Sigmoid colon (tissue), 7 donors: ENCODE measurements around the gene FAAP24. TPM values are rescaled to one million over a fixed set of nuclear protein-coding genes. Genes with fewer than 3 reads are reported as not detected.
"Not testable (repeated sequence)": the region's sequence is repeated elsewhere in the genome, so short reads cannot be mapped to it uniquely, and the experiment has no call there.

Experiments used
- DNase-seq: peaks from one replicate; pipeline ENCODE4 v3.0.0-alpha.2; 2019
- H3K27ac ChIP-seq, 4 donors: fragments of 200-600 bp; sonication (generic); one replicate each; pipeline ENCODE4 v1.5.1; 2016 to 2019; ENCODE audit warnings: mild to moderate bottlenecking in 1 of 4
- H3K27me3 ChIP-seq, 3 donors: fragments of 200-600 bp; sonication (generic); one replicate each; pipeline ENCODE4 v1.5.1; 2019; ENCODE audit warnings: mild to moderate bottlenecking in 1 of 3
- H3K36me3 ChIP-seq, 4 donors: fragments of 200-600 bp; sonication (generic); one replicate each; pipeline ENCODE4 v1.5.1; 2016 to 2019
- H3K4me1 ChIP-seq, 4 donors: fragments of 200-600 bp; sonication (generic); one replicate each; pipeline ENCODE4 v1.5.1; 2017 to 2019
- H3K4me3 ChIP-seq, 4 donors: fragments of 200-600 bp; sonication (generic); one replicate each; pipeline ENCODE4 v1.5.1; 2017 to 2019; ENCODE audit warnings: mild to moderate bottlenecking in 2 of 4, moderate library complexity in 1 of 4
- H3K9me3 ChIP-seq, 4 donors: fragments of 200-600 bp in 3 of 4; sonication (generic) in 3 of 4; one replicate each; pipeline versions ENCODE4 v1.5.1 to v1.6.1; 2013 to 2019
- EP300 ChIP-seq, 4 donors: sonication (generic); formaldehyde crosslinking; IDR thresholded peaks; one replicate each; pipeline ENCODE4 v1.6.1; 2017; ENCODE audit warnings: antibody characterized with exemption in 4 of 4
- POLR2A ChIP-seq, 2 donors: fragments of 450-650 bp; IDR thresholded peaks; one replicate each; pipeline ENCODE4 v1.6.1; 2016; ENCODE audit warnings: antibody characterized with exemption in 2 of 2, mild to moderate bottlenecking in 2 of 2, moderate library complexity in 2 of 2
- POLR2AphosphoS5 ChIP-seq, 4 donors: sonication (generic); formaldehyde crosslinking; IDR thresholded peaks; one replicate each; pipeline ENCODE4 v1.6.1; 2017; ENCODE audit warnings: antibody characterized with exemption in 4 of 4
- WGBS, 2 donors: extraction: QIAGEN DNeasy Blood & Tissue Kit; methylation state at CpG; one replicate each; pipeline ENCODE4 v1.1.7; 2013; 5-methylcytosine and 5-hydroxymethylcytosine counted together
- intact Hi-C: fragments of 100-400 bp; cut with DNase I; formaldehyde crosslinking; loops from one replicate; pipeline ENCODE4 v1.15.1; 2023
- polyA plus RNA-seq, 3 donors: library from polyadenylated mRNA; stranded (reverse); fragments of 200-250 nt; gene quantifications; one replicate each; pipeline ENCODE4 v1.2.3, GENCODE V29; 2013
- total RNA-seq, 4 donors: library from RNA; depleted of rRNA; stranded (reverse); fragments of >200 nt; gene quantifications; one replicate each; pipeline ENCODE4 v1.1.0, GENCODE V29; 2016
- TF ChIP-seq, protein P1 (sequence below), 4 experiments: fragments of 450-650 bp in 3 of 4; fragments of 200-600 bp in 1 of 4; IDR thresholded peaks; one replicate each; pipeline ENCODE4 v1.5.1; 2016 to 2019; ENCODE audit warnings: antibody characterized with exemption in 4 of 4, mild to moderate bottlenecking in 3 of 4, moderate library complexity in 2 of 4
- donor health status: healthy with polysubstance abuse.
- donor health status: Bipolar disorder and iron deficiency.
- donor health status: healthy.

FAAP24 gene
- total and polyA plus RNA-seq, 7 donors: 0.14 to 4.2 (median 2.2) TPM

DNA sequence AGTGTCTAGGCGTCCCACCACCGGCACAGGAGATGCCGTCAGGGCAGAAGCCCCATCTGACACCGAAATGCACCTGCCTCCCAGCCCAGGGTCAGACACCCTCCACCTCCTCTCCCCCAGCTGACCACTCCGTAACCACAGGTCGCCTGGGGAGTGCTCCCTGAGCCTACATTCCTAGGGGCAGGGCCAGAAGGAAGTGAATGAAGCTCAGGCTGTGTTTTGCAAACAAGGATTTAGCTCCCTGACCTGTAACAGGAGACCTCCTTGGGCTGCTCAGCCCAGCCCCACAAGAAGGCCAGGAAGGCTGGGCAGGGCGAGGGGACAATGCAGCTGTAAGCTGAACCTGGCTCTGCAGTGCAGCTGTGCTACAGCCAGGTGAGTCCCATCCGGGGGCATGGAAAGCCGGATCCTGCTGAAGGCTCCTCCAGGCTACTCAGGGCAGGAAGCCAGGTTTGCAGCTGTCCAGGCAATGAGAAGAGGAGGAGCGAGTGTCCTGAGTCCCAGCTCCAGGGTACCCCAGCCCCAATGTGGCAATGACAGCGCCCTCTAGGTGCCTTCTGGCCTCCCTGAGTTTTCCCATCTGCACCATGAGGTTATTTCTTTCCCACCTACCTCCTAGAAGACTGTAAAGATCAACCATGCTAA, 50.6 kb downstream of the FAAP24 start:
- WGBS, 2 donors: 59 to 82% methylated on average over 11 of the region's 11 CpGs
- Histone ChIP-seq H3K36me3 (no peaks in the 10 kb centered on the region), H3K27me3 (no peaks in the 10 kb centered on the region), H3K9me3 (no peaks in the 10 kb centered on the region), H3K4me1 (no peaks in the 10 kb centered on the region), H3K27ac (no peak overlapping the region), H3K4me3 (no peak overlapping the region)
- intact Hi-C loops: no loop called here
- DNase-seq: no peak
- TF ChIP-seq EP300 (IDR thresholded peaks at IDR 0.05): no peak
- TF ChIP-seq POLR2A (IDR thresholded peaks at IDR 0.05): no peak
- TF ChIP-seq, protein P1, sequence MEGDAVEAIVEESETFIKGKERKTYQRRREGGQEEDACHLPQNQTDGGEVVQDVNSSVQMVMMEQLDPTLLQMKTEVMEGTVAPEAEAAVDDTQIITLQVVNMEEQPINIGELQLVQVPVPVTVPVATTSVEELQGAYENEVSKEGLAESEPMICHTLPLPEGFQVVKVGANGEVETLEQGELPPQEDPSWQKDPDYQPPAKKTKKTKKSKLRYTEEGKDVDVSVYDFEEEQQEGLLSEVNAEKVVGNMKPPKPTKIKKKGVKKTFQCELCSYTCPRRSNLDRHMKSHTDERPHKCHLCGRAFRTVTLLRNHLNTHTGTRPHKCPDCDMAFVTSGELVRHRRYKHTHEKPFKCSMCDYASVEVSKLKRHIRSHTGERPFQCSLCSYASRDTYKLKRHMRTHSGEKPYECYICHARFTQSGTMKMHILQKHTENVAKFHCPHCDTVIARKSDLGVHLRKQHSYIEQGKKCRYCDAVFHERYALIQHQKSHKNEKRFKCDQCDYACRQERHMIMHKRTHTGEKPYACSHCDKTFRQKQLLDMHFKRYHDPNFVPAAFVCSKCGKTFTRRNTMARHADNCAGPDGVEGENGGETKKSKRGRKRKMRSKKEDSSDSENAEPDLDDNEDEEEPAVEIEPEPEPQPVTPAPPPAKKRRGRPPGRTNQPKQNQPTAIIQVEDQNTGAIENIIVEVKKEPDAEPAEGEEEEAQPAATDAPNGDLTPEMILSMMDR (IDR thresholded peaks at IDR 0.05): no peak
- TF ChIP-seq POLR2AphosphoS5 (IDR thresholded peaks at IDR 0.05): no peak

DNA sequence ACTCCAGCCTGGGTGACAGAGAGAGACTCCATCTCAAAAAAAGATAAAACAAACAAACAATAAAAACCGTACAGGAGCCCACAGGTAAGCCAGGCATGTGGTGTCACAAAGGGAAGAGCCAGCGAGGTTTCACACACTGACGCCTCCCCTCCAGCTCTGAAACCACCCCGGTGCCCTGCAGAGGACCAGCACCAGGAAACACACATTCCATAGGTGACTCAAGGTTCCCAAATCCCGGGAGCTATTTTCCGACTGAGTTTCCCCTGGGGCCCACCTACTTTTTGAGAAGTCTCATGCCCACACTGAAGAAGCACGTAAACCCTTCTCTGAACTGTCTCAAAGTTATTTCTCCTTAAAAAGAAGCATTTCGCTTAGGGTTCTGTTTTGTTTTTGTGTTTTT, 52.4 kb downstream of the FAAP24 start:
- Histone ChIP-seq H3K27ac (no peak overlapping the region), H3K36me3 (no peaks in the 10 kb centered on the region), H3K9me3 (no peaks in the 10 kb centered on the region), H3K4me1 (no peaks in the 10 kb centered on the region), H3K27me3 (no peaks in the 10 kb centered on the region), H3K4me3 (no peak overlapping the region)
- intact Hi-C loops: no loop called here
- TF ChIP-seq, protein P1 (IDR thresholded peaks at IDR 0.05): no peak
- TF ChIP-seq POLR2AphosphoS5 (IDR thresholded peaks at IDR 0.05): no peak
- TF ChIP-seq POLR2A (IDR thresholded peaks at IDR 0.05): no peak
- TF ChIP-seq EP300 (IDR thresholded peaks at IDR 0.05): no peak
- 75 to 82% methylated on average over 8 of the region's 8 CpGs for WGBS, 2 donors
- no peak for DNase-seq

DNA sequence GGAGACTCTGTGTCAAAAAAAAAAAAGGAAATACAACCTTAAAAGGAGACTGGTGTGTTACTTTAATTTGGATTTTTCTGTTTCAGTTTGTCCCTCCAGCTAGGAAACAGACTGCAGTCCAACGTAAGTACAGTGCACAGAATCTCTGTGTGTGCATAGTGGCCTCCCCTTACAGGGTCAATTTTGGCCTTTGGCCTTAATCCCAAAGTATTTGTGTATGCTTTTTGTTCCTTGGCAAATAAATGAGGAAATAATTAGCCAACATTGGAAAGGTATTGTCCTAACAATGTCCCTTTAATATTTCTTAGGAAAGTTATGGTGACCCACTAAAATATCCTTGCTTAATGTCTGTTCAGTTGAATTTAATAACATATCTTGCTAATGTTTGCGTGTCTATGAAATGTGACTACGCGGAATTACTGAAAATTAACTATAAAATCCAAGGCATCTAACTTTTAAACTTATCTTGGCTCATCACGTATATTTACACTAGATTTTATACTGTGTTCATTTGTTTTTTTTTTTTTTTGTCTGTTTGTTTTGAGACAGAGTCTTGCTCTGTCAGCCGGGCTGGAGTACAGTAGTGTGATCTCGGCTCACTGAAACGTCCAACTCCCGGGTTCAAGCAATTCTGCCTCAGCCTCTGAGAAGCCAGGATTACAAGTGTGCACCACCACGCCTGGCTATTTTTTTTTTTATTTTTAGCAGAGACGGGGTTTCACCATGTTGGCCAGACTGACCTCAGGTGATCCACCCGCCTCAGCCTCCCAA, 53.6 kb downstream of the FAAP24 start:
- H3K27ac ChIP-seq, H3K9me3 ChIP-seq, DNase-seq, H3K4me1 ChIP-seq, intact Hi-C loops, H3K36me3 ChIP-seq, H3K4me3 ChIP-seq, H3K27me3 ChIP-seq: not testable (repeated sequence)
- WGBS, 2 donors: 31 to 80% methylated on average over 12 of the region's 12 CpGs

DNA sequence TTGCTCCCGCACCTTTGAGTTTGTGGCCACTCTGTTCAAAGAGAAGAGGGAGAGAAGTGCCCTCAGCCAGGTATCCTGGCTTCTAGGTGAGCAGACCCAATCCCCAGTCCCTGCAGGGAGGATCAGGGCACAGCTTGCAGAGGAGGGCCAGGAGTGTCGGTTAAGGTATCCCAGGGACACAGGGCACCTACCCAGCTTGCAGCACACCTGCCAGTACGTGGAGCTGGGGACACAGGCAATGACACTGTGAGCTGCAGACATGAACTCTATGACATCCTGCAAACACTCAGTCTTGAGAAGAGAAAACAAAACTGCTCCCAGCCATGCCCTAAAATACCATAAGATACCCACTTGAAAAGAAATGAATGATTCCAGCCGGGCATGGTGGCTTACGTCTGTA, 54.6 kb downstream of the FAAP24 start:
- H3K4me3 ChIP-seq, intact Hi-C loops, H3K4me1 ChIP-seq, DNase-seq, H3K36me3 ChIP-seq, H3K9me3 ChIP-seq, H3K27ac ChIP-seq, H3K27me3 ChIP-seq: not testable (repeated sequence)
- 64 to 88% methylated on average over 5 of the region's 5 CpGs for WGBS, 2 donors

Other genes starting within 250 kb of the FAAP24 start
- gene SLC7A9, start 102.5 kb upstream of the FAAP24 start, total RNA-seq: under 1 TPM in 2 of 4 donors, not detected in 2; 0.36 to 0.49 TPM
- under 1 TPM in 1 of 3 donors, not detected in 2; 0.20 TPM for gene SLC7A9, start 102.5 kb upstream of the FAAP24 start, polyA plus RNA-seq
- 10 to 100 TPM; 11.1 to 17.5 (median 16.7) TPM for gene CEP89, start 284 bp upstream of the FAAP24 start, total RNA-seq
- gene CEP89, start 284 bp upstream of the FAAP24 start, polyA plus RNA-seq: 10 to 100 TPM in 1 of 3 donors, 1 to 10 TPM in 2; 3.7 to 10.1 (median 8.4) TPM
- gene RHPN2, start 92.6 kb downstream of the FAAP24 start, total RNA-seq: 1 to 10 TPM; 1.7 to 3.2 (median 2.4) TPM
- gene RHPN2, start 92.6 kb downstream of the FAAP24 start, polyA plus RNA-seq: 10 to 100 TPM; 28.8 to 84.8 (median 30.1) TPM
- gene GPATCH1, start 108.9 kb downstream of the FAAP24 start, total RNA-seq: 1 to 10 TPM; 5.3 to 10.0 (median 7.4) TPM
- 1 to 10 TPM; 5.4 to 7.2 (median 5.8) TPM for gene GPATCH1, start 108.9 kb downstream of the FAAP24 start, polyA plus RNA-seq
- gene WDR88, start 159.9 kb downstream of the FAAP24 start, total RNA-seq: not detected
- gene WDR88, start 159.9 kb downstream of the FAAP24 start, polyA plus RNA-seq: not detected
- gene LRP3, start 222.1 kb downstream of the FAAP24 start, total RNA-seq: 10 to 100 TPM; 17.1 to 31.5 (median 21.8) TPM
- 10 to 100 TPM in 1 of 3 donors, 1 to 10 TPM in 2; 3.9 to 10.3 (median 9.6) TPM for gene LRP3, start 222.1 kb downstream of the FAAP24 start, polyA plus RNA-seq